Stimulated activated CD8-positive, alpha-beta memory T cell treated with anti-CD3 and anti-CD28 coated beads, Interleukin-7, amount 100 ng/mL, for 1 hour (primary cell): ENCODE results near the gene DNAAF3.
"Not testable (repeated sequence)": the region's sequence is repeated elsewhere in the genome, so short reads cannot be mapped to it uniquely, and the experiment has no call there.

Experiments
- DNase-seq, 2 donors: peaks; one replicate each; pipeline ENCODE4 v3.0.0-alpha.2; 2020; ENCODE audit warnings: low read depth in 2 of 2

DNAAF3 gene

GRCh38 chr19:55175117-55175867 is 8.9 kb upstream of the DNAAF3 start:
- no peak for DNase-seq

GRCh38 chr19:55174425-55175116 is 8.2 kb upstream of the DNAAF3 start:
- DNase-seq, result no peak

GRCh38 chr19:55173714-55174409 is 7.4 kb upstream of the DNAAF3 start:
- DNase-seq, result no peak

GRCh38 chr19:55173186-55173713 is 6.8 kb upstream of the DNAAF3 start:
- no peak for DNase-seq

- DNase-seq, result no peak
Observed at GRCh38 chr19:55172741-55173140, 6.3 kb upstream of the DNAAF3 start.

GRCh38 chr19:55172318-55172717 is 5.9 kb upstream of the DNAAF3 start:
- not testable (repeated sequence) for DNase-seq

GRCh38 chr19:55171440-55171839 is 5.0 kb upstream of the DNAAF3 start:
- no peak for DNase-seq

- no peak for DNase-seq
Observed at GRCh38 chr19:55169136-55169535, 2.7 kb upstream of the DNAAF3 start.

GRCh38 chr19:55165952-55166529 is 372 bp downstream of the DNAAF3 start:
- DNase-seq, result no peak

GRCh38 chr19:55161571-55162322 is 4.7 kb downstream of the DNAAF3 start:
- DNase-seq, result no peak

- no peak for DNase-seq
Observed at GRCh38 chr19:55160986-55161365, 5.4 kb downstream of the DNAAF3 start.

- DNase-seq, result peak; percentile 64
Observed at GRCh38 chr19:55160128-55160985, 6.1 kb downstream of the DNAAF3 start.

- no peak for DNase-seq
Observed at GRCh38 chr19:55158848-55159749, 7.3 kb downstream of the DNAAF3 start.

GRCh38 chr19:55158423-55158822 is 8.0 kb downstream of the DNAAF3 start:
- DNase-seq, result no peak

GRCh38 chr19:55157064-55157908 is 9.1 kb downstream of the DNAAF3 start, which contains the start of gene TNNI3:
TSS of gene TNNI3 (minus strand) at chr19:55157732. CDS start at chr19:55157589, 143 bp downstream.
- DNase-seq, result no peak

- no peak for DNase-seq
Observed at GRCh38 chr19:55156202-55157063, 10.0 kb downstream of the DNAAF3 start.

- DNase-seq, result not testable (repeated sequence)
Observed at GRCh38 chr19:55155784-55156183, 10.6 kb downstream of the DNAAF3 start.
